ENCODE measurements around the gene EMP1. TPM values are rescaled to one million over a fixed set of nuclear protein-coding genes. Genes with fewer than 3 reads are reported as not detected.

The EMP1 gene
- total RNA-seq, 3 donors from 2014 or later: 207 to 759 (median 444) TPM

DNA sequence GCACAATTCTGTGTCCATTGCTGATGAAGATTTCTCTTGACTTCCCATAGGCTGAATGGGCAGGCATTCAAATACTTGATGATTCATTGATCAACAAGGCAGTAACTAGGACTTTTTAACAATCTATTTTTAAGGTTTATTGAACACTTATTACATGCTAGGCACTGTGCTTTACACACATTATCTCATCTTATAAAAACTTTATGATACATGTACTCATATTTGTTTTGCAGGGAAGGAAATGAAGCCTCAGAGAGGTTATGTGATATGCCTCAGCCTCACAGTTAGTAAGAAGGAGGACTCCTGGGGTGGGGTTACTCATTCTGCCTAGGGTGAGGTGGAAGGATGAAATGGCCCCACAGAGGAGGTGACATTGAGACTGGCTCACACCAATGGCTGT lies 12.9 kb upstream of the EMP1 start:
- intact Hi-C loops (cut with DNase I; ENCODE audit: low total_unique reads): no loop called here
- H3K27ac ChIP-seq: no peak overlapping the region
- H3K27me3 ChIP-seq: no peaks in the 10 kb centered on the region
- H3K36me3 ChIP-seq: no peaks in the 10 kb centered on the region
- no peak for DNase-seq (ENCODE audit: low spot score in 2 of 2)
- no peaks in the 10 kb centered on the region for H3K9me3 ChIP-seq
- TF ChIP-seq, protein P1, sequence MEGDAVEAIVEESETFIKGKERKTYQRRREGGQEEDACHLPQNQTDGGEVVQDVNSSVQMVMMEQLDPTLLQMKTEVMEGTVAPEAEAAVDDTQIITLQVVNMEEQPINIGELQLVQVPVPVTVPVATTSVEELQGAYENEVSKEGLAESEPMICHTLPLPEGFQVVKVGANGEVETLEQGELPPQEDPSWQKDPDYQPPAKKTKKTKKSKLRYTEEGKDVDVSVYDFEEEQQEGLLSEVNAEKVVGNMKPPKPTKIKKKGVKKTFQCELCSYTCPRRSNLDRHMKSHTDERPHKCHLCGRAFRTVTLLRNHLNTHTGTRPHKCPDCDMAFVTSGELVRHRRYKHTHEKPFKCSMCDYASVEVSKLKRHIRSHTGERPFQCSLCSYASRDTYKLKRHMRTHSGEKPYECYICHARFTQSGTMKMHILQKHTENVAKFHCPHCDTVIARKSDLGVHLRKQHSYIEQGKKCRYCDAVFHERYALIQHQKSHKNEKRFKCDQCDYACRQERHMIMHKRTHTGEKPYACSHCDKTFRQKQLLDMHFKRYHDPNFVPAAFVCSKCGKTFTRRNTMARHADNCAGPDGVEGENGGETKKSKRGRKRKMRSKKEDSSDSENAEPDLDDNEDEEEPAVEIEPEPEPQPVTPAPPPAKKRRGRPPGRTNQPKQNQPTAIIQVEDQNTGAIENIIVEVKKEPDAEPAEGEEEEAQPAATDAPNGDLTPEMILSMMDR (IDR thresholded peaks at IDR 0.05): no peak
- TF ChIP-seq POLR2A (IDR thresholded peaks at IDR 0.05) (no peak), POLR2AphosphoS5 (IDR thresholded peaks at IDR 0.05) (no peak)
- H3K4me1 ChIP-seq: peaks cover 0 to 5% of the 10 kb centered on the region in 2 donors
- H3K4me3 ChIP-seq: no peak overlapping the region

DNA sequence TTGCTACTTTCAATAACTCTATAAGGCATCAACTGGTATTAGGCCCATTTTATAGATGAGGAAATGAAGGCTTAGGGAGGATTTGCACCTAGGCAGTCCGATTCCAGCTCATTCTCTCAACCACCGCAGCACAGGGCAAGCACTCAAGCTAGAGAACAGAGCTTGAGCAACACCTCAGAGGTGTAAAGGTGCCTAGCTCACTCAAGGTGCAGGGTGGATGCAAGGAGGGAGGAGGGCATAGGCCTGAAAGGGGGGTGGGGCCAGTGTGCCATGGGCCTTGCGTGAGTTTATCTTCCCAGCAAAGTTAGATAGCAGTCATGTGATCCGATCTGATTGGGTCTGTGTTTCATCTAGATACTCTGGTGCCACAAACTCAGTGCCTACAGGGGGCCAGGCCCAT lies 10.2 kb upstream of the EMP1 start:
- no peak for TF ChIP-seq POLR2AphosphoS5 (IDR thresholded peaks at IDR 0.05)
- DNase-seq (ENCODE audit: low spot score in 2 of 2): no peak
- H3K27ac ChIP-seq: no peak overlapping the region
- H3K36me3 ChIP-seq: no peaks in the 10 kb centered on the region
- no peak overlapping the region for H3K4me3 ChIP-seq
- H3K9me3 ChIP-seq: no peaks in the 10 kb centered on the region
- H3K4me1 ChIP-seq: no peaks in the 10 kb centered on the region
- intact Hi-C loops (cut with DNase I; ENCODE audit: low total_unique reads): no loop called here
- no peaks in the 10 kb centered on the region for H3K27me3 ChIP-seq

DNA sequence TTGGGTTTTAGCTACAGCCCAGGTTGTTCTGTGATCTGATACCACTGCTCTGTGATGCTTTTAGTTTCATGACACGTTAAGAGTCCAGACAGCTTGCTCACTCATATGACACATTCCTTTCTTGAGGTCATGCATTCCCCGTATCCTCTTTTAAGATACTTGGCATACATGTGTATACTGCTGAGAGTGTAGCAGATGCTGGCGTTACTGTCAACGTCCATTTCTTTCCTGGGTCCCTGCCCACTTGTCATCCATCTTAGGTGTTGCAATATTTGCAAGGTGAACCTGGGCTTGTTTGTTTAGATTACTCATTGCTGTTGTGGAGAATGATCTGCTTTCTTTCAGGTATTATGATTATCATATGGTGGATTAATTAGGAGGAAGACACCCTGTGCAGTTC lies 9.1 kb upstream of the EMP1 start:
- Histone ChIP-seq H3K4me3 (no peak overlapping the region), H3K27me3 (no peaks in the 10 kb centered on the region), H3K9me3 (no peaks in the 10 kb centered on the region), H3K4me1 (no peaks in the 10 kb centered on the region), H3K36me3 (no peaks in the 10 kb centered on the region), H3K27ac (peak overlapping the region in 1 of 2 donors; percentile 25)
- DNase-seq (ENCODE audit: low spot score in 2 of 2): no peak
- TF ChIP-seq, protein P1 (IDR thresholded peaks at IDR 0.05): no peak
- TF ChIP-seq POLR2AphosphoS5 (IDR thresholded peaks at IDR 0.05) (no peak), POLR2A (IDR thresholded peaks at IDR 0.05) (no peak)
- intact Hi-C loops (cut with DNase I; ENCODE audit: low total_unique reads): no loop called here

DNA sequence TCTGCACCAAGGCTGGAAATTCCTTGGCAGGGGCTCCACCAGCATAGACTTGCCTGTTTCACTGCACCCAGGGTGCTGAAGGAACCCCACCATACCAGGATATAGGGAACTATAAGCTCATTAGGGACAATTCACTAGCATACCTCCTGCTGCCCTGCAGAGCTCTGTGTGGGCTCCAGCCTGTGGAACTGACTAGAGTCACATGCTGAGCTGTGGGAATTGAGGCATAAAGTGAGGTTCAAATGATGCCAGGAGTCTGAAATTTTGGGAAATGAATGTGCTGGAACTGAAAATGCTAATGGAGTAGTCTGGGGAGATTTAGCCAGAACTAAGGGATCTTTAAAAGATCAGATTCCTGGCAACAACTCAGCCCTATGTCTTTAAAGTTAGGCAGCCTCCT lies 7.3 kb upstream of the EMP1 start:
- intact Hi-C loops (cut with DNase I; ENCODE audit: low total_unique reads): no loop called here
- no peak overlapping the region for H3K27ac ChIP-seq
- TF ChIP-seq POLR2AphosphoS5 (IDR thresholded peaks at IDR 0.05) (no peak), POLR2A (IDR thresholded peaks at IDR 0.05) (no peak)
- TF ChIP-seq, protein P1 (IDR thresholded peaks at IDR 0.05): no peak
- DNase-seq (ENCODE audit: low spot score in 2 of 2): no peak
- H3K4me3 ChIP-seq: no peak overlapping the region
- no peaks in the 10 kb centered on the region for H3K36me3 ChIP-seq
- H3K9me3 ChIP-seq: no peaks in the 10 kb centered on the region
- H3K4me1 ChIP-seq: no peaks in the 10 kb centered on the region
- H3K27me3 ChIP-seq: no peaks in the 10 kb centered on the region

DNA sequence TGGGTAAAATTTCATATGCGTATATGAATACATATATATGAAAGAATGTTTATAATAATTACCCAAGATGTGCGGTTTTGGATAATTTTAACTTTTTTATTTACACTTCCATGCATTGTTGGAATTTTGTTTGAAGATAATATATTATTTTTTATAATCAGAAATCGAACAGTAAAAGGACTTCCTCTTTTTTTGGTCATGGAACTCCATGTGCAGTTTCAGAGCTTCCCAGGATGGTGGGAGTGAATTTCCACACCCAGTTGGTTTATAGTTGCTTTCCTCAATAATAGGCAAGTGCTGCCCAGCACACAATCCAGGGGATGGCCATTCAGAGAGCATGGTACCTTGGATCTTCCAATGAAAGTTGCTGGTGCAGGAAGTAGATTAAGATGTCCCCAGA lies 6.3 kb upstream of the EMP1 start:
- H3K27ac ChIP-seq: no peak overlapping the region
- intact Hi-C loops (cut with DNase I; ENCODE audit: low total_unique reads): no loop called here
- no peaks in the 10 kb centered on the region for H3K36me3 ChIP-seq
- H3K9me3 ChIP-seq: no peaks in the 10 kb centered on the region
- H3K4me1 ChIP-seq: peaks cover 0 to 2% of the 10 kb centered on the region in 2 donors
- no peak overlapping the region for H3K4me3 ChIP-seq
- no peak for DNase-seq (ENCODE audit: low spot score in 2 of 2)
- TF ChIP-seq POLR2AphosphoS5 (IDR thresholded peaks at IDR 0.05): no peak
- TF ChIP-seq POLR2A (IDR thresholded peaks at IDR 0.05): no peak
- TF ChIP-seq, protein P1 (IDR thresholded peaks at IDR 0.05): no peak
- no peaks in the 10 kb centered on the region for H3K27me3 ChIP-seq

DNA sequence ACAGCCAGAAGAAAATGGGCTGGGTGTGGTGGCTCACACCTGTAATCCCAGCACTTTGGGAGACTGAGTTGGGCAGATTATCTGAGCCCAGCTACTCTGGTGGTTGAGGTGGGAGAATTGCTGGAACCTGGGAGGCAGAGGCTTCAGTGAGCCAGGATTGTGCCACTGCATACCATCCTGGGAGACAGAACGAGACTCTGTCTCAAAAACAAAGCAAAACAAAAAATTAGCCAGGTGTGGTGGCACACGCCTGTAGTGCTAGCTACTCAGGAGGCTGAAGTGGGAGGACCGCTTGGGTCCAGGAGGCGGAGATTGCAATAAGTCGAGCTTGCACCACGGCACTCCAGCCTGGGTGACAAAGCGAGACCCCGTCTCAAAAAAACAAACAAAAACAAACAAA lies 3.8 kb upstream of the EMP1 start:
- TF ChIP-seq POLR2AphosphoS5 (IDR thresholded peaks at IDR 0.05) (no peak), POLR2A (IDR thresholded peaks at IDR 0.05) (no peak)
- TF ChIP-seq, protein P1 (IDR thresholded peaks at IDR 0.05): no peak
- no peaks in the 10 kb centered on the region for H3K27me3 ChIP-seq
- intact Hi-C loops (cut with DNase I; ENCODE audit: low total_unique reads): no loop called here
- H3K36me3 ChIP-seq: no peaks in the 10 kb centered on the region
- H3K4me1 ChIP-seq: peaks cover 5 to 8% of the 10 kb centered on the region in 2 donors
- no peaks in the 10 kb centered on the region for H3K9me3 ChIP-seq
- no peak for DNase-seq (ENCODE audit: low spot score in 2 of 2)
- no peak overlapping the region for H3K4me3 ChIP-seq
- H3K27ac ChIP-seq: peak overlapping the region; percentile 62 to 97
